Stimulated activated CD4-positive, alpha-beta T cell treated with anti-CD3 and anti-CD28 coated beads, Interleukin-1b, Interleukin-23, amount 100 ng/mL, for 4 hours (primary cell): ENCODE measurements around the gene SHISA8.
"Not testable (repeated sequence)": the region's sequence is repeated elsewhere in the genome, so short reads cannot be mapped to it uniquely, and the experiment has no call there.

Experiments used
- DNase-seq, 2 donors: peaks; one replicate each; pipeline ENCODE4 v3.0.0-alpha.2; 2020; ENCODE audit warnings: low read depth in 2 of 2

SHISA8 gene

GRCh38 chr22:41915035-41915785, at the start of gene SHISA8:
TSS of gene SHISA8 (minus strand) at chr22:41915074. CDS start at chr22:41914667, 407 bp downstream.
- peak; percentile 58 to 62 for DNase-seq

DNA sequence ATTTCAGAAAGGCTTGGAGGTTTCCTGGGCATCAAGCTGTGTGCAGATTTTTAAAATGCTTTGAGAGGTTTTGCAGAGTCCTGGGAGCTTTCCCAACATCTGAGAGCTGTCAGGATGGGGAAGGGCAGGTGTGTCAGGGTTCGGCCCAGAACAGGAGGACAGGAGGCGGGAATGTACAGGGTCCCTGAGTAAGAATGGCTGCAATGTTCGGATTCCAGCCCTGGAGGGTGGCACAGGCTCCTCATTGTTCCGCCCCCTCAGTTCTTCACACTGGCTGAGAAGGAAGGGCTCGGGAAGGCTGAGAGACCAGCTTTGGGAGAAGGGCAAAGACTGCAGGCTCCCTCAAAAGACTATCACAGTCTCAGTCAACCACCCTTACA, 49.2 kb upstream of the SHISA8 start:
- no peak for DNase-seq

DNA sequence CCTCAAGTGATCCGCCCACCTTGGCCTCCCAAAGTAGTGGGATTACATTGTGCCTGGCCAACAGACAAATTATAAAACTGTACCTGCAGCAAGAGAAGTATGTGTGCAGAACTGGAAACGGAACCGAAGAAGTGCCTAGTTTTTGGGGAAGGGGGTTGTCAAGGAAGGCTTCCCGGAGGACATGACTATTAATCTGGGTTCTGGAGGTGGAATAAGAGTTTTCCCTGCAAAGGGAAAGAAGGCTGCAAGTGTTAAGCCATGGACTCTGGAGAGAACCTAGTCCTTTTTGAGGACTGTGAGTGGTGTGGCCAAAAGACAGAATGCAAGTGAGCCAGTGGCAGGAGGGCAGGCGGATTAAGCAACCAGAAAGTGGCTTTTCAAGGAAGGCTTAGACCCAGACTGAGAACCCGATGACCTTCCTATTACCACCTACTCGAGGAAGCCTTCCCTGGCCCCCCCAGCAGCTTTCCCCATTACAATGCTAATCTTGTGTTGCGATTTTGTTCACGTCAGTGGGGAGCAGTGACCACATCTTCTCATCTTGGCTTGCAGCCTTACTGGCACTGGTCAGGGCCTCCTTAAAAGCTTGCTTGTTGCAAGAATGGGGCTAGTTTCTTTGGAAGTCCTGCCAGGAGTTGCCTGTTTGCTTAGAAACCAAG, 48.7 kb upstream of the SHISA8 start:
- DNase-seq = no peak

- no peak for DNase-seq
Observed at GRCh38 chr22:41957941-41958556, 43.2 kb upstream of the SHISA8 start.

DNA sequence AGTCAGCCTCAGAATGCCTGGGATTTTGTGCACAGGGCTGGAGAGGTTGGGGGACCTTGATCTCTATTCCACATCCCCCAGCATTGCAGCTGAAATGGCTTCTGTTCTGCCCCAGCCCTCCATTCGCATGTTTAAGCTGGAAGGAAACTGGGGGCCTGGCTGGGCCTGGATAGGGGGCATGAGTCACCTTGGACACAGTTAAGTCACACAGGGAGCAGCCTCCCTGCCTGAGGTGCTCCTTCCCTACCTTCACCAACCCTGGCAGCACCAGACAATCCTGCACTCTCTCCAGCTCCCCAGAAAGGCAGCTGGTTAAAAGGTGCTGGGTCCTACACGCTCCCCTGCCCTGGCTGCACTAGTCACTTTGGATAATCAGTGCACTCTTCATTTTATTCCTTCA, 37.8 kb upstream of the SHISA8 start:
- DNase-seq = no peak

GRCh38 chr22:41951898-41952474, 37.1 kb upstream of the SHISA8 start, which contains the start of gene SMIM45:
TSS of gene SMIM45 (plus strand) at chr22:41952150.
- DNase-seq = no peak

DNA sequence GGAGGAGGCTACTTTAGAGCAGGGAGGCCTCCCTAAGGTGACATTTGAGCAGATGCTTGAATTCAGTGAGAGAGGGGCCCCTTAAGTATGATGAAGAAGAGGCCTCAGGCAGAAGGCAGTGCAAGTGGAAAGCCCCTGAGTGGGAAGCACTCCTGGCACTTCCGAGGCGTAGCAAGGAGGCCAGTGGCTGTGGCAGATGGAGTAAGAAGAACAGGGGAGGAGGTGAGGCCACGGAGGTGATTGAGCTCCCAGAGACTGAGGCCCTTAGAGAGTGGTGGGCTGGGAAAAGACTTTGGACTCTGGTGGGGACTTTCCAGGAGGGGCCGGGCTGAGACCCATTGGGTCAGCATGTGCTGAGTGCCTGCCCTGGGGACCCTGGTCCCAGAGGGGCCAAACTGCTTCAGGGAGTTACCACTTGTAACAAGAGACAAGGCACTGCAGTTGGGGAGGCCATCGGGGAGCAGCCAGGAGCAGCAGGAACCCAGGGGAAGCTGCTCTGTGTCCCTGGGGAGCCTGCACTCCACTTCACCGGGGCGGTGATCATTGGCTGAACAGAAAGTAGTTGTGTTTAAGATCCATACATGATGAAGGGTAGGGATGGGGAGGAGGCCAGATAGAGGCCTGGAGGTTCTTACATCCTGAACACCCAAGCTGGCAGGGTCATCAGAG, 34.6 kb upstream of the SHISA8 start:
- no peak for DNase-seq

DNA sequence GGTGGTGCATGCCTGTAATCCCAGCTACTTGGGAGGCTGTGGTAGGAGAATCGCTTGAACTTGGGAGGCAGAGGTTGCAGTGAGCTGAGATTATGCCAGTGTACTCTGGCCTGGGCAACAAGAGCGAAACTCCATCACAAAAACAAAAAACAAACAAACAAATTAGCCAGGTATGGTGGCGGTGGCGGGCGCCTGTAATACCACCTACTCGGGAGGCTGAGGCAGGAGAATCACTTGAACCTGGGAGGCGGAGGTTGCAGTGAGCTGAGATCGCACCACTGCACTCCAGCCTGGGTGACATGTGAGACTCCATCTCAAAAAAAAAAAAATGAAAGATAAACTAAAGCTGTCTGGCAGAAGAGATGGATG, 34.0 kb upstream of the SHISA8 start:
- not testable (repeated sequence) for DNase-seq

- DNase-seq = no peak
Observed at GRCh38 chr22:41948142-41948541, 33.3 kb upstream of the SHISA8 start.

DNA sequence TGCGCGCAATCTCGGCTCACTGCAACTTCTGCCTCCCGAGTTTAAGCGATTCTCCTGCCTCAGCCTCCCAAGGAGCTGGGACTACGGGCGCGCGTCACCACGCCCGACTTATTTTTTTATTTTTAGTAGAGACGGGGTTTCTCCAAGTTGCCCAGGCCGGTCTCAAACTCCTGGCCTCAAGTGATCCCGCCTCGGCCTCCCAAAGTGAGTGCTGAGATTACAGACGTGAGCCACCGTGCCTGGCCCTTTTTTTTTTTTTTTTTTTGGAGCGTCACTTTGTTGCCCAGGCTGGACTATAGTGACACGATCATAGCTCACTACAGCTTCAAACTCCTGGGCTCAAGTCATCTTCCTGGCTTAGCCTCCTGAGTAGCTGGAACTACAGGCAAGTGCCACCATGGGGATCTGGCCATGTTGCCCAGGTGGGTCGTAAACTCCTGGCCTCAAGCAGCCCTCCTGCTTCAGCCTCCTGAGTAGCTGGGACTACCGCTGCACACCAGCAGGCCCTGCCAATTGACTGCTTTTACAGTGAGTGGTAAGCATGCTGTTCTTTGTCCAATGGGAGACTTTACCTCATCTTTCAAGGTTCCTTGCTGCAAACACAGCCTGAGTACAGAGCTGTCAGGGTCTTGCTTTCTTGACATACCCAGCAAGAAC, 32.7 kb upstream of the SHISA8 start:
- DNase-seq = no peak

- DNase-seq = peak; percentile 81 to 87
Observed at GRCh38 chr22:41946629-41947423, 32.0 kb upstream of the SHISA8 start, which contains the start of gene CENPM. TSS of gene CENPM (minus strand) at chr22:41947152. CDS start at chr22:41947076, 76 bp downstream.

- DNase-seq = no peak
Observed at GRCh38 chr22:41943661-41944209, 28.9 kb upstream of the SHISA8 start.

DNA sequence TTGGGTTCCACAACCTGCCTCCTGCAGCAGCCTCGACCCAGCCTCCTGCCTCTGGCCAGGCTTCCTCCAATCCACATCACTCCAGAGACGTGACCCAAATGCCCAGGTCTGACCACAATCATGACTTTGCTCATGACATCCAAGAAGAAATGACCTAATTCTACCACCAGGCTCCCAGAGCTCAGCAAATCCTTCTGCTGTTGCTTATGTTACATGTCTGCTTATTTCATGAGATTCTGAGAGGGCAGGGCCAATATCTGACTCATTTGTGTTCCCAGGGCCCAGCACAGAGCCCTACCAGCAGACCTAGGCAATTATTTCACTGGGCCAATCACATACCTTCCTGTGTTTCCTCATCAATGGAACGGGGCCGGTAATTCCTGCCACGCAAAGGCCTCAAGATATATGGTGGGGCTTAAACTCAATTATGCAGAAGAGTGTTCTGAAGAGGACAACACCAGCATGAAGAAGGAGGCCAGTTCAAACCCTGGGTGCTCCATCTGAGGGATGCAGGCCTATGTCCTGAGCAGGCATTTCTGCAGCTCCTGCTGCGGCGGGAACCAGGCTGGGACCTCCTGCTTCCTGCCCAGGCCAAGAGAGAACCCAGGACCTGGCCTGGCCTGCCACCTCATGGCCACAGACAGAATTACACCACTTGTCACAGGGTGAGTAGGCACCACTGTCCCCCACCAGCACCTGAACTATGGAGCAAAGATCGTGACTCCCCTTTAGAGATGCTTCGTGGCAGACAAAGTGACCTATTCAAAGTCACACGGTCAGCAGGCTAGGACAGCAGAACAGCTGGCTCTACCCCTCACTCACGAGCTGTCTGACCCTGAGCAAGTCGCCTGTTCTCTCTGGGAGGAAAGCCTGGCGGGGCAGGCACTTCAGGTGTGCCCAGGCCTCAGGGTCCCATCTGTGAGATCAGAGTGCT, 26.2 kb upstream of the SHISA8 start:
- peak; percentile 77 for DNase-seq

- peak; percentile 76 to 87 for DNase-seq
Observed at GRCh38 chr22:41939981-41940831, 25.3 kb upstream of the SHISA8 start.

DNA sequence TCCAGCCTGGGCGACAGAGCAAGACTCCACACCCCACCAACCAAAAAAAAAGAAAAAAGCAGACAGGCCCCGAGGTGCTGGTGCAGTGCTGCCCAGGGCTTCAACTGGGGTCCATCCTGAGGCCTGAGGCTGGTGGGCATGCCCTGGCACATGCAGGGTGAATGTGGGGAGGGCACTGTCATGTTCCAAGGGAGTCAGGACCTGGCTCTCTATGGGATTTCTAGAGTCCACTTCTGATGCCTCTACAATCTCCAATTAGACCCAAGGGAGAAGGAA, 22.0 kb upstream of the SHISA8 start:
- no peak for DNase-seq

- no peak for DNase-seq
Observed at GRCh38 chr22:41935509-41935908, 20.6 kb upstream of the SHISA8 start.

DNA sequence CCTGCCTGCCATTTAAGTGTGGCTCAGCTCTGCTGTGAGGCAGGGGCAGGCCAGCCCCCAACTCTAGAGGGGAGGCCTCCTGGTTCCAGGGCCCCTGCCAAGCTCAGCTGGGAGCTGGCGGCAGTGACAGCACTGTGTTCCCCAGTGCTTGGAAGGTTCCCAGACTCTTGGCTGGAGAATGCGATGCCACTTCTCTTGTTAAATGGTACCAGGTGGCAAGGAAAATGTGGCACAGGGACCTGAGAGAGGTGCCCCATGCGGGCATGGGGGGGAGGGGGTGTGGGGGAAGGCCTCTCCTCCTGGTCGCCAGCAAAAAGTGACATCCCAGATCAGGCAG, 20.1 kb upstream of the SHISA8 start:
- no peak for DNase-seq

- no peak for DNase-seq
Observed at GRCh38 chr22:41934284-41935014, 19.6 kb upstream of the SHISA8 start.
